Central memory CD8-positive, alpha-beta T cell (primary cell): ENCODE results near the gene SYPL1.

Experiments
- ATAC-seq: fragments of 150-1000 bp; cut with Tn5 transposase; replicated peaks from 2 replicates; pipeline ENCODE4 v1.10.0; 2022; ENCODE audit warnings: mild to moderate bottlenecking, moderate FRiP score, moderate number of reproducible peaks; ENCODE audit not compliant: poor library complexity, severe bottlenecking; ENCODE audit errors: extremely low read depth
- DNase-seq, 2 donors: peaks; one replicate each; pipeline ENCODE4 v3.0.0; 2021; ENCODE audit warnings: low spot score in 2 of 2
- H3K27ac Mint-ChIP-seq: one replicate; pipeline ENCODE4 v1.8.0; 2022; ENCODE audit warnings: low read depth, mild to moderate bottlenecking, moderate library complexity, mixed read lengths
- H3K27me3 Mint-ChIP-seq: one replicate; pipeline ENCODE4 v1.8.0; 2022; ENCODE audit warnings: mixed read lengths
- H3K36me3 Mint-ChIP-seq: one replicate; pipeline ENCODE4 v1.8.0; 2022; ENCODE audit warnings: mild to moderate bottlenecking, moderate library complexity, mixed read lengths; ENCODE audit not compliant: insufficient read depth
- H3K4me1 Mint-ChIP-seq: one replicate; pipeline ENCODE4 v1.8.0; 2022; ENCODE audit warnings: mixed read lengths
- H3K4me3 Mint-ChIP-seq: one replicate; pipeline ENCODE4 v1.8.0; 2022; ENCODE audit warnings: mild to moderate bottlenecking, moderate library complexity, mixed read lengths
- H3K9me3 Mint-ChIP-seq: one replicate; pipeline ENCODE4 v1.8.0; 2022; ENCODE audit warnings: mixed read lengths

The SYPL1 gene

GRCh38 chr7:106116161-106116704, 4.1 kb upstream of the SYPL1 start:
- Mint-ChIP-seq H3K4me1 (peaks cover 3% of the 10 kb centered on the region), H3K27me3 (no peaks in the 10 kb centered on the region), H3K4me3 (no peak overlapping the region), H3K27ac (no peak overlapping the region), H3K9me3 (no peaks in the 10 kb centered on the region), H3K36me3 (peaks cover 9% of the 10 kb centered on the region)
- DNase-seq: no peak
- ATAC-seq: no peak

- H3K27ac Mint-ChIP-seq: no peak overlapping the region
- no peak for DNase-seq
- H3K27me3 Mint-ChIP-seq: no peaks in the 10 kb centered on the region
- no peaks in the 10 kb centered on the region for H3K9me3 Mint-ChIP-seq
- H3K4me3 Mint-ChIP-seq: peak overlapping the region; percentile 85
- peaks cover 15% of the 10 kb centered on the region for H3K4me1 Mint-ChIP-seq
- H3K36me3 Mint-ChIP-seq: peaks cover 10% of the 10 kb centered on the region
- ATAC-seq: no peak
Observed at GRCh38 chr7:106114716-106115383, 2.7 kb upstream of the SYPL1 start.

DNA sequence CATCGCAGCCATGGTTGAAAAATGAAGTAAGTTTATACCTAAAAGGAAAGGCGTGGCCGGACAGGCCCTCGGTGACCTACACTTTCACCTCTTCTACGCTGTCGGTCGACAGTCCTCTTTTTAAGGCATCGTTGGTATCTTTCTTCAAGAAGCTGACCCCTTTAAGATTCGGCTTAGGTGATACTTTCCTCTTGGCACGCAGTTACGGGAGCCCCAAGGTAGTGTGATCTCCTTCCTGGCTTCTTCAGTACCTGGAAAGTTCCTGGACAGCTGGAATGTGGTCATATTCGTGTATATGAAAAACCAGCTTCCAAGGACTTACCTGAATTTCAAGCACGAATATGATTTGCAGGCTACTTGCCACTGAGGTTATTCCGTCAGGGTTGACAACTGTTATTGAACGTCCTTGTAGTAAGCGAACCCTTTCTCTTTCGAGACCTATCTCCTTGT, 885 bp upstream of the SYPL1 start:
- Mint-ChIP-seq H3K27ac (peak overlapping the region; percentile 94), H3K27me3 (no peaks in the 10 kb centered on the region)

DNA sequence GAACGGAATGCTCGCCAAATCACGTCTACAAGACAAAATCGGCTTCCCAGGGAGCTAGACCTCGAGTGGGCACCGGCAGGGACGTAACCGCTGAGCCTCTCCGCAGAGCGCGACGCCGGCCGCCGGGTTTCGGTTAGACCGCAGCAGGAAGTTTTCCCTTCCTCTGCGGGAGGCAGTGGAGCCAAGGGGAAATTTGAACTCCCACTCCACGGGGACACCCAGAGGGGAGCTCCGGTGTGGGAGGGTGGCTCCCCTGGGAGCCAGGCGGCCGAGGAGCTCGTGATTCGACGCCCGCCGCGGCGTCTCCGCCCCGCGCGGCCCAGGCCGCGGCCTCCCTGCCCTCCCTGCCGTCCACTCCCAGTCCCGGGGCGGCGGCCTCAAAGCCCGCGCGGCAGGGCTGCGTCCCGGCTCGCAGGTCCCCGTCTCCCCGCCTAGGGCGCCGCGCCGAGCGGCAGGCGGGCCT, 426 bp downstream of the SYPL1 start:
- Mint-ChIP-seq H3K27me3 (no peaks in the 10 kb centered on the region), H3K36me3 (peaks cover 12% of the 10 kb centered on the region), H3K27ac (peak overlapping the region; percentile 94), H3K9me3 (no peaks in the 10 kb centered on the region), H3K4me3 (peak overlapping the region; percentile 85), H3K4me1 (peaks cover 32% of the 10 kb centered on the region)
- ATAC-seq (peak; percentile 41), DNase-seq (peak in 1 of 2 donors; percentile 13)

More for the DNA sequence above, 885 bp upstream of the SYPL1 start:
- Mint-ChIP-seq H3K36me3 (peaks cover 11% of the 10 kb centered on the region), H3K4me3 (peak overlapping the region; percentile 85), H3K4me1 (peaks cover 32% of the 10 kb centered on the region), H3K9me3 (no peaks in the 10 kb centered on the region)
- ATAC-seq: no peak
- no peak for DNase-seq

DNA sequence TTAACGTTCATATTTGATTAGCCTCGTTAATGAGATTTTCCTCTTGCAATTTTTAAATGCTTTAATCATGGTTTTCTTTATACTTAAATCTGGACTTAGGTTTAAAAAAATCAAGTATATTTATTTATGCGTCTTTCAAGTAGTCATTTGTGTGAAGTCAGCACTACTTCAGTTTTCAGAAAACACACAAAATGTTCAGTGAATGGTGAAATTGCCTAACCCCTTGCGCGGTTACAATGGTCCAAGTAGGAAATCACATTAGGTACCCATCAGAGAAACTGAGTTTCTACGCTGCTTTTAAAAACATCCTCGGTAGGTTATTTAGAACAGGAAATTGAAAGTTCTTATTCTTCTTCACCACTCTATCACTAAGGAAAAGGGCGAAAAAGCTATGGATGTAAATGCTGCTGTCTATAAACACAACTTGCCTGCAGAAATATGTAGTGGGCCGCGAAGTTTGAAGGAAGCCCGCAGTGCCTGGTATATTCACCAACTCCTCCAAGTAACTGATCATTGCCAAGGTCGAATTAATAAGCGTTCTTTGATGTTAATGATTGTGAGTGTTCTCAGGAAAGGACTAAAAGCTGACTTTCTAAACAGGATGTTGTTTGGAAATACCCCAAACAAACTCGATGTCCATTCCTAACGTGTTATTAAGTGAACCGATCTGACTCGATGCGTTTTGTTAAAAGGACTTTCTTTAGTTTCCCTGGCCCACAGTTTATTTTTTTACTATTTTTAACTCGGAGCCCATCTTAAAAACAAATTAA, 1.0 kb downstream of the SYPL1 start:
- peaks cover 33% of the 10 kb centered on the region for H3K4me1 Mint-ChIP-seq
- H3K9me3 Mint-ChIP-seq: no peaks in the 10 kb centered on the region
- peak overlapping the region; percentile 94 for H3K27ac Mint-ChIP-seq
- ATAC-seq: no peak
- peak overlapping the region; percentile 85 for H3K4me3 Mint-ChIP-seq
- no peak for DNase-seq
- H3K36me3 Mint-ChIP-seq: peaks cover 12% of the 10 kb centered on the region
- H3K27me3 Mint-ChIP-seq: no peaks in the 10 kb centered on the region

DNA sequence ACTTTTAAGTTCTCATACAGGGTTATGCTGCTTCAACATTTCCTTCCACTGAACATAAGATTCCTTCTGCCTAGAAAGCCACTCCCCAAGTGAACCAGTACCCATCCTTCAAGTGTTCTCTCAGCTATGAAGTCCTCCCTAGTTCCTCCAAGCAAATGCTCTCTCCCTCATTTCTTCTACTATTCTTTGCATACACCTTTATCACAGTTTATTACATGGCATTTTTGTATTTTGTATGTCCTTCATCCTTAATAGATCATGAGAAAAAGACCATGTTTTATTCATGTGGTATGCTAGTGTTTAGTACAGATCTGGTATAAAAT, 1.9 kb downstream of the SYPL1 start:
- no peaks in the 10 kb centered on the region for H3K9me3 Mint-ChIP-seq
- H3K4me3 Mint-ChIP-seq: peak overlapping the region; percentile 85
- H3K27me3 Mint-ChIP-seq: no peaks in the 10 kb centered on the region
- no peak overlapping the region for H3K27ac Mint-ChIP-seq
- peaks cover 12% of the 10 kb centered on the region for H3K36me3 Mint-ChIP-seq
- peaks cover 42% of the 10 kb centered on the region for H3K4me1 Mint-ChIP-seq
- ATAC-seq: no peak
- no peak for DNase-seq

- Mint-ChIP-seq H3K36me3 (peaks cover 12% of the 10 kb centered on the region), H3K9me3 (no peaks in the 10 kb centered on the region), H3K4me3 (peak overlapping the region; percentile 85), H3K27ac (no peak overlapping the region), H3K27me3 (no peaks in the 10 kb centered on the region), H3K4me1 (peaks cover 47% of the 10 kb centered on the region)
- no peak for ATAC-seq
- no peak for DNase-seq
Observed at GRCh38 chr7:106109521-106110237, 2.4 kb downstream of the SYPL1 start.

DNA sequence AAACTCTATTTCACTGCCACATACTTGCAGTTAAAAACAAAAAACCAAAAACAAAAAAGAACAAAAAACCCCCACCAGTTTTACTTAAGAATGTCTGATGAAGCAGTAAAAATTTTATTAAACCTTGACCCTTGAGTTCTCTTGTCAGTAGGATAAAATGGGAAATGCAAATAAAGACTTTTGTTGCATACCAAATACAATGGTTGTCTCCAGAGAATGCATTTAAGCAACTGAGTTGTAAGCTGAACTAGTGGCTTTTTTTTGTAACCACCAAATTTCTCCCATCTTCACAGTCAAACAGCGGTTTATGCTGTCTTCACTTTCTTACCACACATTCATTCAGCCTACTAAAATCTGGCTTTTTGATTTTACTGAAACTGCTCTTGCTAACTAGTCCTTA, 3.1 kb downstream of the SYPL1 start:
- H3K4me3 Mint-ChIP-seq: no peak overlapping the region
- peaks cover 13% of the 10 kb centered on the region for H3K36me3 Mint-ChIP-seq
- ATAC-seq: no peak
- H3K27ac Mint-ChIP-seq: no peak overlapping the region
- no peaks in the 10 kb centered on the region for H3K27me3 Mint-ChIP-seq
- H3K4me1 Mint-ChIP-seq: peaks cover 48% of the 10 kb centered on the region
- no peak for DNase-seq
- H3K9me3 Mint-ChIP-seq: no peaks in the 10 kb centered on the region

DNA sequence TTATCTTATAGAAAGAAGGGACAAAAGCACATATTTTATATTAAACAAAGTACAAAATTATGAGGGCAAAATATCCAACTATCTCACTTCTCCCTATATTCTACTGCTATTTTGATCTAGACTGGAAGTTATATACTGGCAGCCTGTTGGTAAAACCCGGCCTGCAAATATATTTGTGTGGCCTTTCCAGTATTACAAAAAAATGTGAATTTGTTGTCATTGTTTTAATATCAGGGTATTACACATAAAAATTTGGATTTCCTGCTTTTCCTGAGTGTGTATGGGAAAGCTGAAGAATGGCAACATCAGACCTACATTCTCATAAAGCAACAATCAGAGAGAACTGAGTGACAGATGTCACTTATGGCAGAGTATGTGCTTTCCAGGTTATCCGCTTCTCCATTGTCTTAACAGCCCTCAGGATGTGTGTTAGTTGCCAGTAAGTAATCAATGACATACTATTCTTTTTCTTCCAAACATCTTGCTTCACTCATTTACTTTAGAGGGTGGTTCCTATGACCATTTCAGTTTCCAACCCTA, 7.3 kb downstream of the SYPL1 start:
- no peak for ATAC-seq
- no peak overlapping the region for H3K4me3 Mint-ChIP-seq

GRCh38 chr7:106102387-106102966, 9.6 kb downstream of the SYPL1 start:
- H3K4me3 Mint-ChIP-seq: no peak overlapping the region
- H3K27me3 Mint-ChIP-seq: no peaks in the 10 kb centered on the region
- no peak for DNase-seq
- peak overlapping the region; percentile 42 for H3K27ac Mint-ChIP-seq
- H3K9me3 Mint-ChIP-seq: no peaks in the 10 kb centered on the region
- peaks cover 5% of the 10 kb centered on the region for H3K36me3 Mint-ChIP-seq
- no peak for ATAC-seq
- H3K4me1 Mint-ChIP-seq: peaks cover 51% of the 10 kb centered on the region

More for the DNA sequence above, 7.3 kb downstream of the SYPL1 start:
- Mint-ChIP-seq H3K4me1 (peaks cover 57% of the 10 kb centered on the region), H3K27ac (no peak overlapping the region), H3K36me3 (peaks cover 6% of the 10 kb centered on the region), H3K27me3 (no peaks in the 10 kb centered on the region), H3K9me3 (no peaks in the 10 kb centered on the region)
- no peak for DNase-seq

DNA sequence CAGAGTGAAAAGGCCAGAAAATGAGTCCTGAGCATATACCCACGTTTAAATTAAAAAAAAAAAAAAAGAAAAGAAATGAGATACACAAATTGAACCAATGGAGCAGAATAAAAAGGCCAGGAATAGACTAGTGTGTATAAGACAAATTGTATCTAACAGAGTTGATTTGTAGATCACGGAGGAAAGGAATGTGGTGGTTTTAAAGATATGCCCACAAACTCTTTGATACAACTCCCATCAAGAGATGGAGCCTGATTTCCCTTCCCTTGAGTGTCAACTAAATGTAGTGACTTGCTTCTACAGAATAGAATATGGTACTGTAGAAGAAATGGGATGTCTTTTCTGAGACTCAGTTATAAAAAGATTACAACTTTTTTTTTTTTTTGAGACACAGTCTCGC, 10.4 kb downstream of the SYPL1 start:
- DNase-seq: no peak
- peak overlapping the region; percentile 0 for H3K27ac Mint-ChIP-seq

More for the DNA sequence above, 10.4 kb downstream of the SYPL1 start:
- ATAC-seq: no peak
- Mint-ChIP-seq H3K36me3 (peaks cover 4% of the 10 kb centered on the region), H3K4me1 (peaks cover 51% of the 10 kb centered on the region), H3K9me3 (no peaks in the 10 kb centered on the region), H3K4me3 (no peak overlapping the region), H3K27me3 (no peaks in the 10 kb centered on the region)
